Measurements from ENCODE around the gene AGFG1.

GRCh38 chr2:227479865-227480475 is 8.0 kb downstream of the AGFG1 start:
- no peak for TF ChIP-seq ZNF274 (IDR thresholded peaks at IDR 0.05; ENCODE audit: low read depth, low read length)
- TF ChIP-seq YY1 (IDR thresholded peaks at IDR 0.05; ENCODE audit: insufficient read depth, insufficient read length): no peak
- TF ChIP-seq SUZ12 (IDR thresholded peaks at IDR 0.05; ENCODE audit: extremely low read depth, insufficient read depth, insufficient read length): no peak
